Measurements from ENCODE around the gene PPM1L.

The PPM1L gene

GRCh38 chr3:160893207-160893606 lies 137.2 kb downstream of the PPM1L start:
- no peak for TF ChIP-seq CTCF (IDR thresholded peaks at IDR 0.05; ENCODE audit: insufficient read depth, low read length, poor library complexity, severe bottlenecking)
- DNase-seq (ENCODE audit: extremely low read depth, insufficient read length): no peak
- H3K36me3 ChIP-seq (ENCODE audit: control insufficient read depth, insufficient read depth, low read length): no peaks in the 10 kb centered on the region
- H3K27me3 ChIP-seq (replicated peaks; ENCODE audit: control insufficient read depth, insufficient read depth, low read length): no peaks in the 10 kb centered on the region
- no peak overlapping the region for H3K4me3 ChIP-seq (replicated peaks; ENCODE audit: low read depth, low read length)

DNA sequence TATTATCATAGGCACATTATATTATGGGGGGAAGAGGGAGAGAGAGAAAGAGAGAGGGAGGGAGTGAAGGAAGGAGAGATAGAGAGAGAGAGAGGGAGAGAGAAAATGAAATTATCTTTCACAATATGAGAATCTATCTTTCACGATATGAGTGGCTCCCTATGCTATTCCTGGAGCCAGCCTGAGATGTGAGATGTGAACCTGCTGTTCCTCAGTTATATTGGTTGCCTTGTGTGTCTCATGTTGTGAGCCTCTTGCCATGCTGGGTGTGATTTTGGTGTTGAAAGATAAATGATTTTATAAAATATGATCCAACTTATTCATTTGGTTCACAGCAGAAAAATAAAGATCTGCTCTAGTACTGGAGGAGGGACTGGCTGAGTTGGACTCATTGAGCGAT lies 148.7 kb downstream of the PPM1L start:
- DNase-seq (ENCODE audit: extremely low read depth, insufficient read length): no peak
- no peak overlapping the region for H3K4me3 ChIP-seq (replicated peaks; ENCODE audit: low read depth, low read length)
- no peaks in the 10 kb centered on the region for H3K36me3 ChIP-seq (ENCODE audit: control insufficient read depth, insufficient read depth, low read length)
- no peaks in the 10 kb centered on the region for H3K27me3 ChIP-seq (replicated peaks; ENCODE audit: control insufficient read depth, insufficient read depth, low read length)
- no peak for TF ChIP-seq CTCF (IDR thresholded peaks at IDR 0.05; ENCODE audit: insufficient read depth, low read length, poor library complexity, severe bottlenecking)

GRCh38 chr3:160906646-160907045 lies 150.6 kb downstream of the PPM1L start:
- no peak for TF ChIP-seq CTCF (IDR thresholded peaks at IDR 0.05; ENCODE audit: insufficient read depth, low read length, poor library complexity, severe bottlenecking)
- Histone ChIP-seq H3K36me3 (ENCODE audit: control insufficient read depth, insufficient read depth, low read length) (no peaks in the 10 kb centered on the region), H3K27me3 (replicated peaks; ENCODE audit: control insufficient read depth, insufficient read depth, low read length) (peaks cover 1% of the 10 kb centered on the region; the same call in 1 of the 2 replicates), H3K4me3 (replicated peaks; ENCODE audit: low read depth, low read length) (no peak overlapping the region)
- no peak for DNase-seq (ENCODE audit: extremely low read depth, insufficient read length)

DNA sequence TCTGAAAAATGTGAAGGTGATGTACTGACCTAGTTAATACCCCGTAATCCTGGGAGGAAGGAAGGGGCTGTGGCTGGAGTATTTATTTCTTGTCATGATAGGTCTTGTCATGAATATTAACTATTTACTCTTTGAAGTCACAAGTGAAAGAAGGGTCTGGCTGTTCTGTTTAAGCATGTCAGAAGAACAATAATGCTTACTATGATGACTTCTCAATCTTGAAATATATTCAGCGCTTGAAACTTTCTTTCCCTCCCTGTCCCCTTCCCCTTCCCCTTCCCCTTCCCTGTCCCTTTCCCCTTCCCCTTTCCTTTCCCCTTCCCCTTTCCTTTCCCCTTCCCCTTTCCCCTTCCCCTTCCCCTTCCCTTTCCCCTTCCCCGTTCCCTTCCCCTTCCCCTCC lies 153.9 kb downstream of the PPM1L start:
- TF ChIP-seq CTCF (IDR thresholded peaks at IDR 0.05; ENCODE audit: insufficient read depth, low read length, poor library complexity, severe bottlenecking): no peak

GRCh38 chr3:160911411-160911810 lies 155.4 kb downstream of the PPM1L start:
- Histone ChIP-seq H3K27me3 (replicated peaks; ENCODE audit: control insufficient read depth, insufficient read depth, low read length) (peaks cover 1% of the 10 kb centered on the region; the same call in 1 of the 2 replicates), H3K36me3 (ENCODE audit: control insufficient read depth, insufficient read depth, low read length) (no peaks in the 10 kb centered on the region), H3K4me3 (replicated peaks; ENCODE audit: low read depth, low read length) (no peak overlapping the region)
- TF ChIP-seq CTCF (IDR thresholded peaks at IDR 0.05; ENCODE audit: insufficient read depth, low read length, poor library complexity, severe bottlenecking): no peak
- no peak for DNase-seq (ENCODE audit: extremely low read depth, insufficient read length)

More for the DNA sequence above, 153.9 kb downstream of the PPM1L start:
- no peak for DNase-seq (ENCODE audit: extremely low read depth, insufficient read length)
- Histone ChIP-seq H3K4me3 (replicated peaks; ENCODE audit: low read depth, low read length) (no peak overlapping the region), H3K27me3 (replicated peaks; ENCODE audit: control insufficient read depth, insufficient read depth, low read length) (peaks cover 1% of the 10 kb centered on the region; the same call in 1 of the 2 replicates), H3K36me3 (ENCODE audit: control insufficient read depth, insufficient read depth, low read length) (no peaks in the 10 kb centered on the region)

DNA sequence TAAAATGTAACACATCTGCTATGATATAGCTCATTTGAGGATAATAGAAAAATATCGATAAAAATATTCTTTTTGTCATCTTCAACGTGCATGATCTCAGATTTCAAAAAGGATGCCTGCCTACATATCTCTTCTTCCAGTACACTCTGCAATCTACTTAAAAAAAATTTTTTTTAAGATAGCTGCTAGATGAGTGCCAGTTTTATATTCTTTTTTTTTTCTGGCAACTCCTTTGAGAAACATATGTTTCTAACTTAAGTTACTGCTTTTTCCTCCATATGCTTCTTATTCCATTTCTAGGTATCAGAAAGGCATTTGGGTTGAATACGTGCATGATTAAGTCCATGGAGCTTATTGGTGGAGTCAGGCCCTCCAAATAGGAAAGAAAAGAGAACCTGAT lies 160.4 kb downstream of the PPM1L start:
- DNase-seq (ENCODE audit: extremely low read depth, insufficient read length): no peak
- no peak for TF ChIP-seq CTCF (IDR thresholded peaks at IDR 0.05; ENCODE audit: insufficient read depth, low read length, poor library complexity, severe bottlenecking)
- Histone ChIP-seq H3K36me3 (ENCODE audit: control insufficient read depth, insufficient read depth, low read length) (no peaks in the 10 kb centered on the region), H3K27me3 (replicated peaks; ENCODE audit: control insufficient read depth, insufficient read depth, low read length) (no peaks in the 10 kb centered on the region), H3K4me3 (replicated peaks; ENCODE audit: low read depth, low read length) (no peak overlapping the region)
